GM18861 (cell line): Measurements from ENCODE around the gene STK4.

Experiments
- ATAC-seq: cut with Tn5 transposase; IDR thresholded peaks from one replicate; pipeline ENCODE4 v1.9.1; 2021; ENCODE audit not compliant: unreplicated experiment

The STK4 gene

GRCh38 chr20:45080867-45081624, 114.7 kb downstream of the STK4 start:
- ATAC-seq = no peak

GRCh38 chr20:45082468-45082867, 116.2 kb downstream of the STK4 start:
- no peak for ATAC-seq

- no peak for ATAC-seq
Measured at GRCh38 chr20:45083127-45083526, 116.8 kb downstream of the STK4 start.

- ATAC-seq = no peak
Measured at GRCh38 chr20:45085289-45085688, 119.0 kb downstream of the STK4 start.

GRCh38 chr20:45085867-45086266, 119.6 kb downstream of the STK4 start:
- no peak for ATAC-seq

GRCh38 chr20:45087097-45087790, 120.9 kb downstream of the STK4 start:
- no peak for ATAC-seq

DNA sequence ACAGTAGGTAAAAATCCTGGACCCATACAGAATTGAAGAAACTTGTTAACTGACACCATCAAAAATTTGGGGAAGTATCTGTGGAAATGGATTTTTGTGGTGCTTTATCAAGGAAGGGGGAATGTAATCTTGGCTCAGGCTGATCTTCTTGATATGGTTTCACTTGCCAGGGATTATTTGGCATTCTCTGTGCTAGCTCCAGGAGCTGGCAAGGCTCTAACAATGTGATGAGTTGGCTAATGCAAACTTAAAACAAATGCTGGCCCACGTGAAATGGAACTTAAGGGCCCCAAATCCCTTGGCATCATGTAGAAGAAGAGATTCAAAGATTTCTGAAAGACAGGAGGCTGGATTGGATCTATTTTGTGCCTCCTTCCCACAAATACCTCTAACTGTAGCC, 121.5 kb downstream of the STK4 start:
- no peak for ATAC-seq

GRCh38 chr20:45088247-45088646, 121.9 kb downstream of the STK4 start:
- ATAC-seq = no peak

DNA sequence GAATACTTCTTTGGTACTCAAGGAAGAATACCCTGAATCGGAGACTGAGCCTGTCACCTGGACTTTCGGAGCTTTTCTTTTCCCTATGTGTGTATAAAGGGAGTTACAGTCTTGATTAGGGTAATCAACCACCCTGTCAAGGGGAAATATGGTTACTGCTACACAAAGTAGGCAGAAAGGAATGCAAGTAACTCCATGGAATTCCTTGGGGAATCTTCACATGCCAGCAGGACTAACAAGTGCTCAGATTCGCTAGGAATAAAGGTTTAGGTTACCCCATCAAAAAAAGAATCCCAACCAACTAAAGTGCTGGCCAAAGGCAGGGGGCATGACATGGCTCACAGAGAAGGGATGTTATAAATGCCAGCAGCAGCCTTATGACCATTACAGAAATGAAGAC, 124.2 kb downstream of the STK4 start:
- no peak for ATAC-seq

- ATAC-seq = no peak
Measured at GRCh38 chr20:45091366-45091765, 125.1 kb downstream of the STK4 start.

DNA sequence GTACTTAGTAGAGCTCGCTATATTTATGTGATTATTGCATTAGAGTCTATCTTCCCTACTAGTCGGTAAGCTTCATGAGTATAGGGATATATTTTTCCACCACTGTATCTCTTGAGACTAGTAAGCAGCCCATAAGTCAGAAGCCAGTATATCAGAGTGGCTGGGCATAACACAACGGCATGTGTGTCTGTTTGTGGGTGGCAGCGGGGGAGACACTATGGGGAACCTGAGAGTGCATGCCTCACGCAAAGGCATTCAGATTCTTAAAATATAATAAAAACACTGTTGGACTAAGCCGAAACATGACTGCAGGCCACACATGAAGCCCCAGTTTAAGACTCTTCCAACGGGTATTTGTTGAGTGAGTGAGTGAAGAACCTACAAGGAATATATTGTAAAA, 126.6 kb downstream of the STK4 start:
- ATAC-seq = no peak

- no peak for ATAC-seq
Measured at GRCh38 chr20:45094201-45094600, 127.9 kb downstream of the STK4 start.

DNA sequence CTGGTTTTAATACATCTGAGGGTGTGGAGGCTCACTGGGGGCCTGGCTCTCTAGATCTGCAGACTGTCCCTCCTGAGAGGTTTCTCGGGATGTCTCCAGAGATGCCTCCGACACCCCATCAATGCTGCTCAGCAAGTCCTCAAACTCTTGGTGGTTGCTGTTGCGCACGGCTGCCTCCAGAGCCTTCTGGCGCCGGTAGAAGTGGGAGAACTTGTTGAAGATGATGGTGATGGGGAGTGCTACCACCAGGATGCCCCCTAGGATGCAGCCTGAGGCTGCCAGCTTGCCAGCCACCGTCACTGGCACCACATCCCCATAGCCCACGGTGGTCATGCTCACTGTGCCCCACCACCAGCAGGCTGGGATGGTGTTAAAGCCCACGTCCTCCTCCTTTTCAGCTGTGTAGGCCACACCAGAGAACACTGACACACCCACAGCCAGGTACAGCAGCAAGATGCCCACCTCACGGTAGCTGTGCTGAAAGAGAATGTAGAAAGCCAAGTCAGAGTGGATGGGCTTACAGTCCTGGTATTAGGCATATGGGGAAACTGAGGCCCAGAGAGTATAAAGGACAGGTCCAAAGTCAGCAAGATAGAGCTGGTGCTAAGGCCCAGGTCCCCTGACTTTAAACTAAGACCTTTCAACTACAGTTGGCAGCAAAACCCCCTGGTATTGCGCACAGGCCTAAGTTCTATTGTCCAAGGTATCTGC, 128.7 kb downstream of the STK4 start:
- no peak for ATAC-seq

- ATAC-seq = no peak
Measured at GRCh38 chr20:45095805-45096238, 129.5 kb downstream of the STK4 start.

GRCh38 chr20:45096781-45097180, 130.5 kb downstream of the STK4 start:
- ATAC-seq = no peak

DNA sequence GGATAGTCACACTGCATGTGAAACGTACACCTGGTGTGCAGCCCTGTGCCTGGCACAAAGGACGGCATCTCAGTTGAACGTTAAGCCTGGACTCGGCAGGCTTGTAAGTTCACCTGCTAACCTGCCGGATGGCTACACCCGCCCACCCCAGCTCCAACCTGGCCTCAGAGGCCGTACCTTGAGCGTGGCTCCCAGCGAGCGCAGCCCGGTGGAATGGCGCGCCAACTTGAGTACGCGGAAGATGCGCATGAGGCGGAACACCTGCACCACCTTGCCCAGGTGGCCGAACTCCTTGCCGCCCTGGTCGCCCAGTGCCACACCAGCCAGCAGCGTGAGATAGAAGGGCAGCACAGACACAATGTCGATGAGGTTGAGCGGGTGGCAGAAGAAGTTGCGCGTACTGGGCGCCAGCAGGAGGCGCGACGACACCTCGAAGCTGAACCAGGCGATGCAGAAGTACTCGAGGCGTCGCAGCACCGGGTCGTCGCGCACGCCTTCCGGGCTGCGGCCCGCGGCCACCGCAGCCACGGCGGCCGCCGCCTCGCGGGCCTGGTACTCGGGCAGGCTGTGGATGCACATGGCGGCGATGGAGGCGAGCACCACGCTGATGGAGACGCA, 131.3 kb downstream of the STK4 start:
- ATAC-seq = no peak

- no peak for ATAC-seq
Measured at GRCh38 chr20:45098103-45098773, 131.9 kb downstream of the STK4 start.

- no peak for ATAC-seq
Measured at GRCh38 chr20:45100563-45101245, 134.4 kb downstream of the STK4 start, which contains the start of gene KCNS1. Gene KCNS1, minus strand, starts transcription at chr20:45101127. Its CDS starts 1,891 bp downstream, at chr20:45099236.

GRCh38 chr20:45101333-45101850, 135.1 kb downstream of the STK4 start:
- no peak for ATAC-seq

GRCh38 chr20:45103072-45103471, 136.8 kb downstream of the STK4 start:
- ATAC-seq = no peak
